Measurements from ENCODE around the gene C1orf87.
A peak's percentile ranks its signal among the peaks of the same experiment; 100 is the strongest.

The C1orf87 gene

DNA sequence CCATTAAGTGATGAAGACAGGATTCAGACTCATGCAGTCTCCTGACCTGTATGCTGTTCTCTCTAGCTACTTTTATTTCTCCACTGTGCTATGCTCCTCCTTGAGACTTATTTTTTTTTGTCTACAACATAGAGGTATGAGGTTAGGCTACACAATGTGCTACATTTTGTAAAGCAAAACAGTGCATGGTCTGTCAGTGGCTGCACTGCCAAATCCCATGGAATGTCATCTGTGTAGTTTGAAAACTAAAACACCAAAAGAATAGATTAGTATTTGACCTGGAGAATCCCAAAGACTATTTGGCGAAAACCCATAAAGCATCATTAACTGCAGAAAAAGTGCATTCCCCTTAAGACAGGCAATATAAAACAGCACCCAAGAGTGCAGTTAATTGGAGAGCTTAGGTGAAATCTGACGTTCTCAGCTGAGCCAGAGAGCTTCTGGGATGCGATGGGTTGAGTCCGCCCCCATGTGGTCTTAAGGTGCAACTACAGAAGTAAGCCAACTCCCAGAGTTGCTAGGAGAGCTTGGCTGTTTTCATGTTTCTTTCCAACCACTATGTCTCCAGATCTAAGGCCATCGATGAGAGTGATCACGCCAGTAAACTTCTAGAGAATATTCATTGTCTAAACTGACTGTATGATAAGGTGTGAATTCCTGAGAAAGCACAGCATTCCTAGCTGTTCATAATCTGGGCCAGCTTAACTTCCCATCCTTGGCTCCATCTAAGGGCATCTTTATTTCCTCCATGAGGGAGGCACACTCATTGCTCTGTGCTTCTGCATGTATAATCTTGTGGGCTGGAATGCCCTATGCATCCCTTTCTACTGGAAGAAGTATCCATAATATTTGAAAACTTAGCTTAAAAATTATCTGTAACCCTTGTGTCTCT is 126.3 kb downstream of the C1orf87 start:
- peak; percentile 32 for DNase-seq (ENCODE audit: low read depth)

DNA sequence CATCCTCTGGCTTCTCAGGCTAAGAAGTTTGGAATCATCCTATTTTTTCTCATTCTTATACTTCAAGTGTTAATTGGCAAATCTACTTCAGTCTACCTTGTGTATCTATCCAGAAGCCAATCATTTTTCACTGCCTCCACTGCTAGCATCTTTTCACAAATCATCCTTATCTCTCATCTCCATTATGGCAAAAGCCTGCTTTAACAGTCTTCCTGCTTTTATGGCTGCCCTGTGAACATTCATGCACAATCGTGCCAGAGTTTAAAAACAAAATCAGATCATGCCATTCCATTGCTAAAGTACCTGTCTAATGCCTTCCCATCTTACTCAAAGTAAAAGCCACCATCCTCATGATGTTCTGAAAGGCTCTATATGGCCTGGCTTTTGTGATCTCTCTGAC is 127.8 kb downstream of the C1orf87 start:
- DNase-seq (ENCODE audit: low read depth), result no peak

All from CMK (cell line).